ENCODE measurements around the gene UBE2F. TPM values are rescaled to one million over a fixed set of nuclear protein-coding genes. Genes with fewer than 3 reads are reported as not detected.
"Not testable (repeated sequence)": the region's sequence is repeated elsewhere in the genome, so short reads cannot be mapped to it uniquely, and the experiment has no call there.

The UBE2F gene
- total RNA-seq, 1 donor from 2014 or later = 51.4 TPM

- no peak overlapping the region for H3K4me3 ChIP-seq
- ATAC-seq (no peak), DNase-seq (peak; percentile 27)
- intact Hi-C loops (cut with DNase I) = no loop called here
- peaks cover 21% of the 10 kb centered on the region for H3K4me1 ChIP-seq
- H3K27ac ChIP-seq = no peak overlapping the region
- H3K9me3 ChIP-seq = no peaks in the 10 kb centered on the region
- H3K36me3 ChIP-seq = peaks cover 34% of the 10 kb centered on the region
- no peaks in the 10 kb centered on the region for H3K27me3 ChIP-seq
- TF ChIP-seq, protein P1, sequence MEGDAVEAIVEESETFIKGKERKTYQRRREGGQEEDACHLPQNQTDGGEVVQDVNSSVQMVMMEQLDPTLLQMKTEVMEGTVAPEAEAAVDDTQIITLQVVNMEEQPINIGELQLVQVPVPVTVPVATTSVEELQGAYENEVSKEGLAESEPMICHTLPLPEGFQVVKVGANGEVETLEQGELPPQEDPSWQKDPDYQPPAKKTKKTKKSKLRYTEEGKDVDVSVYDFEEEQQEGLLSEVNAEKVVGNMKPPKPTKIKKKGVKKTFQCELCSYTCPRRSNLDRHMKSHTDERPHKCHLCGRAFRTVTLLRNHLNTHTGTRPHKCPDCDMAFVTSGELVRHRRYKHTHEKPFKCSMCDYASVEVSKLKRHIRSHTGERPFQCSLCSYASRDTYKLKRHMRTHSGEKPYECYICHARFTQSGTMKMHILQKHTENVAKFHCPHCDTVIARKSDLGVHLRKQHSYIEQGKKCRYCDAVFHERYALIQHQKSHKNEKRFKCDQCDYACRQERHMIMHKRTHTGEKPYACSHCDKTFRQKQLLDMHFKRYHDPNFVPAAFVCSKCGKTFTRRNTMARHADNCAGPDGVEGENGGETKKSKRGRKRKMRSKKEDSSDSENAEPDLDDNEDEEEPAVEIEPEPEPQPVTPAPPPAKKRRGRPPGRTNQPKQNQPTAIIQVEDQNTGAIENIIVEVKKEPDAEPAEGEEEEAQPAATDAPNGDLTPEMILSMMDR (IDR thresholded peaks at IDR 0.05) = no peak
These were observed 6.1 kb downstream of the UBE2F start for GRCh38 chr2:237972936-237973335.

DNA sequence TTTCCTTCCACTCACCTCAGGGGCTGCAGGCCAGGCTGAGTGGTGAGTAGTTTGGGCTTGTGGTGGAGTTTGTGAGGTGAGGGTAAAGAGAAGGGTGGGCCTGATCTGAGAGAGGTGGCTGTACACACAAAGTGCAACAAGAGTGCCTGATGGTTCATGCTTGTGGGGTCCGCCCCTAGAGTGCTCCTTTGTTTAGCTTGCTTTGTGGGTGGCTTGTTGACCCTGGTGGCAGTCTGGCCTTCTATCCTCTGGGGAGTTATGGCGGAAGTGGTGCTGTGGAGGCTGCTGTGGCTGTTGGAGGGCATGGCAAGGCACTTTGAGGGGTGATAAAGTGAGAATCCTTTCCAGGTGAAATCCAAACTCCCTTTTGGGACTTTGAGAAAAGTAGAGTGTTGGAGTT lies 10.6 kb downstream of the UBE2F start:
- no peak for ATAC-seq
- Histone ChIP-seq H3K4me1 (peaks cover 14% of the 10 kb centered on the region), H3K9me3 (no peaks in the 10 kb centered on the region), H3K4me3 (no peak overlapping the region), H3K27me3 (no peaks in the 10 kb centered on the region), H3K27ac (no peak overlapping the region), H3K36me3 (peaks cover 34% of the 10 kb centered on the region)
- intact Hi-C loops (cut with DNase I) = no loop called here
- TF ChIP-seq, protein P1 (IDR thresholded peaks at IDR 0.05) = no peak
- no peak for DNase-seq

DNA sequence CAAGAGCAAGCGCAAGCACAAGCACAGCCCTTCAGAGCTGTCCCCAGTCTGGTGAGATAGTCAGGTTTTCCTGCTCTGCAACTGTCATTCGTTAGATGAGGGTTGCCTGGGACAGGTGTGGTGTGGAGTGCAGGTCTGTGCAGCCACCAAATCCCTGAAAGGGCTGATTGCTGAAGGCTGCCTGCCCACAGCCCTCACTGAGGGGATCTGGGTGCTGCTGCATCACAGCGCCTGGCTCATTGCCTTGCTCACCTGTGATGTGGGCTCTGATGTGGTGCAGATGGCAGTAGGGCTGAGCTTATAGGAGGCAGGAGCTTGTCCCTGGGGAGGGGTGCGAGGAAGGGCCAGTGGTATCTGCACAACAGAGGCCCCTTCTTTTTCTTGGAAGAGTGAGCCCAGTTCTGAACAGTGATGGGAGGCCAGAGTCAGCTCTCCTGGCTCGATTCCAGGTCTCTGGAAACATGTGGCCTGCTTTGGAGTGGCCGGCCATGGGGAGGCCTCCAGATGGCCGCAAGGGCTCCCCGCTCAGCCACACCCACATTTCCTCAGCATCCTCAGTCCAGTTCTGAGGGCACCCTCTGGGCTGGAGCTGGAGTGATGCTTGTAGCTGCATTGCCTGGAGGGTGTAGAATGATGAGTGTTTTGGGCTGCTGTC lies 11.4 kb downstream of the UBE2F start:
- ATAC-seq (no peak), DNase-seq (no peak)
- no peak overlapping the region for H3K4me3 ChIP-seq
- H3K9me3 ChIP-seq = no peaks in the 10 kb centered on the region
- no peak overlapping the region for H3K27ac ChIP-seq
- H3K4me1 ChIP-seq = peaks cover 14% of the 10 kb centered on the region
- H3K27me3 ChIP-seq = no peaks in the 10 kb centered on the region
- intact Hi-C loops (cut with DNase I) = no loop called here
- TF ChIP-seq, protein P1 (IDR thresholded peaks at IDR 0.05) = no peak
- H3K36me3 ChIP-seq = peaks cover 33% of the 10 kb centered on the region

- no peak overlapping the region for H3K27ac ChIP-seq
- intact Hi-C loops (cut with DNase I) = no loop called here
- no peaks in the 10 kb centered on the region for H3K27me3 ChIP-seq
- TF ChIP-seq, protein P1 (IDR thresholded peaks at IDR 0.05) = no peak
- no peaks in the 10 kb centered on the region for H3K9me3 ChIP-seq
- no peak overlapping the region for H3K4me3 ChIP-seq
- no peak for ATAC-seq
- peaks cover 14% of the 10 kb centered on the region for H3K4me1 ChIP-seq
- no peak for DNase-seq
- H3K36me3 ChIP-seq = peaks cover 27% of the 10 kb centered on the region
These were observed 12.5 kb downstream of the UBE2F start for GRCh38 chr2:237979331-237979730.

DNA sequence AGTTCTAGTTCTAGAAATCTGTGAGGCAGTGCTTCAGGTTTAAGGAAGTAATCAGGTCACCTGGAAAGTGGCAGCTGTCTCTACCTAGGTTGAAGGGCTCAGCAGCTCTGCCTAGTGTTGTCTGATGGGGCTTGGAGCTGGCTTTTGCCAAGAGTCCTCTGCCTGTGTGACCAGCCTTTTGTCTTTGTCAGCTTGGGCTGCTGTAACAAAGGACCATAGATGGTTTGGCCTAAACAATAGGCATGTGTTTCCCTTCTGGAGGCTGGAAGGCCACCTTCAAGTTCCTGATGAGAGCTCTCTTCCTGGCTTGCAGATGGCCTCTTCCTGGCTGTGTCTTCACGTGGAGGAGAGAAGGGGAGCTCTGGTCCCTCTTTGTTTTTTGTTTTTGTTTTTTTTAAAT lies 13.3 kb downstream of the UBE2F start:
- no peaks in the 10 kb centered on the region for H3K9me3 ChIP-seq
- H3K4me1 ChIP-seq = peaks cover 14% of the 10 kb centered on the region
- no peak overlapping the region for H3K4me3 ChIP-seq
- no peak overlapping the region for H3K27ac ChIP-seq
- ATAC-seq = no peak
- intact Hi-C loops (cut with DNase I) = no loop called here
- no peak for DNase-seq
- H3K27me3 ChIP-seq = no peaks in the 10 kb centered on the region
- peaks cover 22% of the 10 kb centered on the region for H3K36me3 ChIP-seq
- TF ChIP-seq, protein P1 (IDR thresholded peaks at IDR 0.05) = no peak

GRCh38 chr2:237980751-237981150 lies 13.9 kb downstream of the UBE2F start:
- Histone ChIP-seq H3K27me3 (no peaks in the 10 kb centered on the region), H3K4me3 (no peak overlapping the region), H3K36me3 (peaks cover 15% of the 10 kb centered on the region), H3K4me1 (peaks cover 14% of the 10 kb centered on the region), H3K9me3 (no peaks in the 10 kb centered on the region), H3K27ac (no peak overlapping the region)
- TF ChIP-seq, protein P1 (IDR thresholded peaks at IDR 0.05) = no peak
- ATAC-seq (peak; percentile 21), DNase-seq (no peak)
- intact Hi-C loops (cut with DNase I) = no loop called here

GRCh38 chr2:237981621-237982020 lies 14.8 kb downstream of the UBE2F start:
- DNase-seq; H3K27me3 ChIP-seq; H3K36me3 ChIP-seq; H3K27ac ChIP-seq; H3K9me3 ChIP-seq; H3K4me3 ChIP-seq; intact Hi-C loops (cut with DNase I); ATAC-seq: not testable (repeated sequence)
- peaks cover 14% of the 10 kb centered on the region for H3K4me1 ChIP-seq

Measured in upper lobe of right lung (tissue), 1 donor.